ENCODE measurements around the gene CIROP. TPM values are rescaled to one million over a fixed set of nuclear protein-coding genes. Genes with fewer than 3 reads are reported as not detected.
A peak's percentile ranks its signal among the peaks of the same experiment; 100 is the strongest.

Gene CIROP
- total and polyA plus RNA-seq, 9 of the 15 experiments (the other 6 are each of a cell fraction or from before 2014, with no cell fraction given) = not detected

GRCh38 chr14:23128969-23129758 is 24.4 kb upstream of the CIROP start (continued):
- no peak for TF ChIP-seq IRF1 (CRISPR knock-in tag; IDR thresholded peaks at IDR 0.05; ENCODE audit: borderline replicate concordance)
- no peak for TF ChIP-seq ZNF398 (CRISPR knock-in tag; IDR thresholded peaks at IDR 0.05)
- TF ChIP-seq ZNF444 (CRISPR knock-in tag; IDR thresholded peaks at IDR 0.05) = no peak
- peak; percentile 91; the same call in 1 of the 2 replicates for TF ChIP-seq SPI1 (IDR thresholded peaks at IDR 0.05; ENCODE audit: borderline replicate concordance, low read depth, low read length)
- TF ChIP-seq CBX2 (IDR thresholded peaks at IDR 0.05; ENCODE audit: insufficient read depth, low read length, poor library complexity, severe bottlenecking) = no peak
- TF ChIP-seq KAT2B (IDR thresholded peaks at IDR 0.05; ENCODE audit: low read depth, low read length) = no peak
- no peak for TF ChIP-seq ZNF655 (CRISPR knock-in tag; IDR thresholded peaks at IDR 0.05)
- TF ChIP-seq ARID4B (CRISPR knock-in tag; IDR thresholded peaks at IDR 0.05) = no peak
- no peak for TF ChIP-seq EWSR1 (IDR thresholded peaks at IDR 0.05; ENCODE audit: borderline replicate concordance, low read depth, partially characterized antibody)
- no peak for TF ChIP-seq ZNF79 (CRISPR knock-in tag; IDR thresholded peaks at IDR 0.05; ENCODE audit: low read depth)
- TF ChIP-seq HMG20A (CRISPR knock-in tag; conservative IDR thresholded peaks at IDR 0.05) = no peak
- TF ChIP-seq CBX1 (IDR thresholded peaks at IDR 0.05; ENCODE audit: low read depth) = no peak
- no peak for TF ChIP-seq KLF10 (CRISPR knock-in tag; IDR thresholded peaks at IDR 0.05)
- TF ChIP-seq XRCC3 (IDR thresholded peaks at IDR 0.05) = no peak
- TF ChIP-seq IRF2 (CRISPR knock-in tag; IDR thresholded peaks at IDR 0.05) = no peak
- TF ChIP-seq PHF20 (IDR thresholded peaks at IDR 0.05; ENCODE audit: partially characterized antibody) = no peak
- peak; percentile 86 for TF ChIP-seq TCF3 (CRISPR knock-in tag; IDR thresholded peaks at IDR 0.05)
- TF ChIP-seq SIN3A (IDR thresholded peaks at IDR 0.05; ENCODE audit: borderline replicate concordance in 2 of 2, control insufficient read depth in 1 of 2, low read depth in 2 of 2, low read length in 2 of 2) = no peak

Measured in K562 (cell line).